Fibroblast of the conjunctiva (primary cell): ENCODE data around the gene CNTNAP2.
A peak's percentile ranks its signal among the peaks of the same experiment; 100 is the strongest.
"Not testable (repeated sequence)": the region's sequence is repeated elsewhere in the genome, so short reads cannot be mapped to it uniquely, and the experiment has no call there.

Source experiments
- DNase-seq: peaks from one replicate; pipeline ENCODE4 v3.0.0-alpha.2; 2010; ENCODE audit warnings: low read depth

Gene CNTNAP2

DNA sequence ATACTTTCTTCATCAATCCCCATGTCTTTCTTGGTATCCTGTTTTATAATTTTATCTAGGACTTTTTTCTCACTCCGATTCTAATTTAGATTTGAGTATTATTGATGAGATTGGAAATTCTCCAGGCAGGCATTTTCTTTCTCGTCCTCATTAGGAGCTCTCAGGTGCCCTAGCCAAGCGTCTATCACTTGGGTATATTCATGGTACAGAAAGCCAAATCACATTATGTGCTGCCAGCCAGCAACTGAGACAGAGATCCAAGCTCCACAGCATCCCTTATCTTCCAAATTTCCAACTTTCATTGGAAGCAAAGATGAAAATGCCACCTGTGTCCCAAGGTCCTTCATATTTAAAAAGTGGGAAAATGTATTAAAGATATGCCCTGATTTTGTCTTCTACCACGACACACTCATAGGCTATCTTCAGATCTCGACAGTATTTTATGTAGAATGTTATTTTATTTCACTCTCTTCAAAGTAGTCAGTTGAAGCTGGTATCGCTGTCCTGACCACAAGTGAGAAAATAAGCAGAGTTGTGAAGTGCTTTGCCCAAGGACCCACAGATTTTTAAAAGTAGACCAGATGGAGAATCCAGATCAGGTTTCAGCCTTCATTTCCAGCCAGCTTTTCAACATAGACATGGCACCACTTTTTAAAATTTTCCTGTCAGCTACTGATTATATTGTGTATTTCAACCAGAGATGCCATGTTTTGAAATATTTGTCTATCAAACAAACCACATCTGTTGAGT, 773.4 kb downstream of the CNTNAP2 start:
- DNase-seq: no peak

DNA sequence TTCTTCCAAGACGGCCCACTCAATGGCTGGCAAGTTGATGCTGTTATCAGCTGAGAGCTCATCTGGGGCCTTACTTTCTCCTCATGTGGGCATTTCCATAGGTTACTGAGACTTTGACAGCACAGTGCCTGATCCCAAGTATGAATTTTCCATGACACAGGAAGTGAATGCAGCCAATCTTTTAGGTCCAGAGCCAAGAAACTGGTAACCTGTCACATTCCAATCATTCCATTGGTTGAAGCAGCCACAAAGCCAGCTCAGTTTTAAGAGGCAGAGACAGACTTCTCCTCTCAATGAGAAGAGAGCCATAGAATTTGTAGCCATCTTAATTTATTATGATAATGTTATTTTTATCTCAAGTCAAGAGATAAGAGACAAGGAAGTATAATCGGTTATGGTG, 775.5 kb downstream of the CNTNAP2 start:
- no peak for DNase-seq

DNA sequence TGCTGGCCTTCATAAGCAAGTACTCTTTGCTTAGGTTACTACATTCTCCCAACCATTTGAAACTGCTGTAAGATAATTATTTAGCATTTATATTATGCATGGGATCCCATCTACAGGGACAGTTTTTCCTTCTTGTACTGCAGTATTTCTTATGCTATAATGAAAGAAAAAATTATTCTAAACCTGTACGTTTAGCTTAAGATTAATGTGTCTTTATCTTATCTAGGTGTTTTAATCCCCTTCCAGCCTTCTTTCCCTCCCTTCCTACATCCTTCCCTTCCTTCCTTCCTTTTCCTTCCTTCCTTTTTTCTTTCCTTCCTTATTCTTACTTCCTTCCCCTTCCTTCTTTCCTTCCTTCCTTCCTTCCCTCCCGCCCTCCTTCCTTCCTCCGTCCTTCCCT, 778.3 kb downstream of the CNTNAP2 start:
- DNase-seq: no peak

DNA sequence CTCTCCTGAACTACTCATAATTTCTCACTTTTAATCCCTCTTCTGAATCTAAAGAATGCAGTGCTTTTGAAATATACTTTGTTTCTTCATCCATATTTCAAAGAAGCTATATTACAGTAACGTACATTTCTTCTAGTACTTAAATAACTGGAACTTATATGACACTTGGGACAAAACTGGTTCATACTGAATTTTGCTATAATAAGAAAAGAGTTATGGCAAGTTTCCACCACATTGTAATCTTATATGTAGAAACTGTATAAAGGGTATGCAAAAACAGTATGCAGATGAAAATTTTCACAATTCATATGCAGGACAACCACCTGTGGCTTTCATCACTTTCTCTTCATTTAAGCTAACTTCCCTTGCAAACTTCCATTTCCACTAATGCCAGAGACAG, 785.7 kb downstream of the CNTNAP2 start:
- no peak for DNase-seq

DNA sequence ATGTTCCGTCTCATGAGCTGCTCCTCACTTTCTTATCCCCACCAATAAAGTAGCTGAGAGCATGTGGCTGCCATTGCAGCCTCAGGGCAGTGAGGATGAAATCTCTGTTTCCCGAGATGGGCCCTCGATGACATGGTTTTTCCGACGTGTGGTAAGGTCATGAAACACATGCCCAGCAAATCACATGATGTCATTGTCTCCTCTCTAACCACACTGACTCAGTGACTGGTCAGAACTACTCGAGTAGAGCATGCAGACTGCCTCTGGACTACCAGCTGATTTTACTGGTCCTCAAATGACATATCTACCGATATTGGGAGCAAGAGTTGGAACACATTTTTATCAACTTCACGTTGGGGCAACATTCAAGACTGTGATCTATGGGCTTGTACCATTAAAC, 786.1 kb downstream of the CNTNAP2 start:
- no peak for DNase-seq

DNA sequence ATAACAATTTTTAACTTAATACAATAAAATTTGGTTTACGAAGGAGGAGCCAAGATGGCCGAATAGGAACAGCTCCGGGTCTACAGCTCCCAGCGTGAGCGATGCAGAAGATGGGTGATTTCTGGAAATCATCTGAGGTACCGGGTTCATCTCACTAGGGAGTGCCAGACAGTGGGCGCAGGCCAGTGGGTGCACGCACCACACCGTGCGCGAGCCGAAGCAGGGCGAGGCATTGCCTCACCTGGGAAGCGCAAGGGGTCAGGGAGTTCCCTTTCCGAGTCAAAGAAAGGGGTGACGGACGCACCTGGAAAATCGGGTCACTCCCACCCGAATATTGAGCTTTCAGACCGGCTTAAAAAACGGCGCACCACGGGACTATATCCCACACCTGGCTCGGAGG, 789.1 kb downstream of the CNTNAP2 start:
- DNase-seq: not testable (repeated sequence)

DNA sequence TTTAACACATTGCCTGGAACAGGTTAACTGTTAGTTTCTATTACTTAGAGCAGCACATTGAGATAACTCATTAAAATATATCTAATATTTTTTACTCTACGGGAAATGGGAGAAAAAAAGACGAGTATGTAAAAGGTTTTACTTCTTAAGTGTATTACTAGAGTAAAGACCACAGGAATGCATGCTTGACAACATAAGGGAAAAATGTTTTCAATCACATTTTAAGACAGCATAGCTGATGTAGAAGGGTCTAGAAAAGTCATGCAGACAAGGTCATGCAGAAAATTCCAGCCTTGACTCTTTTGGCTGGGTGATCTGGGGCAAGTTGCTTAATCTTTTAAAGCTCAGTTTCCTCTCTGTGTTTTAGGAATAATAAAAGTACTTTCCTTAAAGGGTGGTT, 806.2 kb downstream of the CNTNAP2 start:
- DNase-seq: no peak

DNA sequence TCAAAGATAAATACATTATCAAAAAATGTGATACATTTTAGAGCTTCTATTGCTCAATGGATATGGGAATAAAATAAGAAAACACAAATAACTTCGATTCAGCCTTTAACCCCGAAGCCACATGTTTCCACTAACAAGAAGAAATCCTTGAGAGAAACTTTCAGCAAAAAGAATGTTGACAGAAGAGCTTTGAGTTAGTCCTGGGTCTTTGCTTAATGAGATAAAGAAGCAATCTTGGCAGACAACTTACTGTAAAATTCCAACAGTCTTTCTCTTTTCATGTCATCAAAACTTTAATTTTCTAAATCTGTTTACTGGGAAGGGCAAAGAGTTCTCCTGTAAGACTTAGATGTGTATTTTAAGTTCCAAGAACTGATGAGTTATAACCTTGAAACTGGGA, 810.2 kb downstream of the CNTNAP2 start:
- no peak for DNase-seq

DNA sequence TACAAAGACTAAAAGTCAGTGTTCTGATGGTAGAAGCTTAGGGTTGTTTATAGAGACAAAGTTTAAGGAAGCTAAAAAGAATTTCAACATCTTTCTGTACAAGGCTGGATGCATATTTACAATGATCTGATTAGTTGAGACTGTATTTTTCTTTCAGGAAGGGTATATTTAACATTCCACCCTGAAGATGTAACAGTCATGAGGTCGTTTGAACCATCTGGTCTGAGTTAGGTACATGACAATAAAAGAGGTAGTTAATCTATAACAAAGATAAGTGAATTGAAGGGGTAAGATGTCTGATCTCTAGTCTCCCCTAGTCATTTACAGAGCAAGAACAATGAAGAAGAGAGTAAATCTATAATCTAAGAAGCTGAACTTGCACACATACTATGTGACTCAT, 821.2 kb downstream of the CNTNAP2 start:
- DNase-seq: no peak

DNA sequence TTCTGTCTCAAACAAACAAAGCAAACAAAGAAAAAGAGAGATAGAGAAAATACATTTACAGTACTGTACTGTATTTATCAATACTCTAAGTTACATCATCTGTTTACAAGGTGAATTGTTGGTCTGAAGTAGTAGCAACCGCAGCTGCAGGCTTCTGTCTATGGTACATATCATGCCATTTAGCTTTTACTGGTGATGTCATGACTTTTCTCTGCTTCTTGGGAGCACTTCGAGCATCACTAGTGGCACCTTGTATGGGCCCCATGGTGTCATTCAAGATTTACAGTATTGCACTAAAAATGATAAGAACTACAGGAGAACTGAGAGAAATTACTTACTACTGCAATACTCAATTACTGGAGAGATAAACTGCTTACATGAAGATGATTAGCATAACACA, 826.9 kb downstream of the CNTNAP2 start:
- no peak for DNase-seq

DNA sequence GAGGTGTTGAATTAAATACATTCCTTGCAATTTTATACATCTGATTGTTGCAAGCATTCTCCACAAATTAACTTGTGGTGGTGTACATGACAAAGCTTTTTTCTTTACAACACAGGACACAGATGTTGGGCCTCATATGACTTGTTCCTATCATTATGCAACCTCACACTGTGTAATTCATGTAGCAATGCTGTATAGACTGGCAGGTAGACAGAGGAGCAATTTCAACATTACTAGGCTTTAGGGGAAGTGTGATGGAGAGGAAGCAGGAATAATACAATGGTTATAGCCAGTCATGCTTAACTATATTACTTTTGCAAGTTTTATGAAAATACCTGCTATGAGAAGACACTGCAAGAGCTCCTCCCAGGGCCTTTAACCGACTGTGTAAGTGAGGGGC, 832.1 kb downstream of the CNTNAP2 start:
- DNase-seq: no peak

DNA sequence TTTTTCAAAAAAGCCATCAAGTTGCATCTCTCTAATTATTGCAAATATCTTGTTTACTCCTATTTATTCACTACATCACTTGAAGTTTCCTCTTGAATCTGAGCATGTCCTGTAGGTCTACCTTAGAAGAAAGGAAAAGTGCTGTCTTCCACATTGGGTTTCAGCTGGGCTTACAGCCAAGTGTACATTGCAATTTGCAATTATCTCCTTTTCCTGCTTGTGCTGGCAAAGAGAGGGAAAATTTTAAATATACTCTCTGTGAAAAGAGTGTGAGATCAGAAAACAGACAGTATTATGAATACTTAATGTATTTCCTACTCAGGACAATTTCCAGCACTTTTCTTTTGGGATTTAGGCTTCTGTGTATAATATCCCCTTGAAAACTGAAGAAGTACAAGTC, 839.7 kb downstream of the CNTNAP2 start:
- no peak for DNase-seq

DNA sequence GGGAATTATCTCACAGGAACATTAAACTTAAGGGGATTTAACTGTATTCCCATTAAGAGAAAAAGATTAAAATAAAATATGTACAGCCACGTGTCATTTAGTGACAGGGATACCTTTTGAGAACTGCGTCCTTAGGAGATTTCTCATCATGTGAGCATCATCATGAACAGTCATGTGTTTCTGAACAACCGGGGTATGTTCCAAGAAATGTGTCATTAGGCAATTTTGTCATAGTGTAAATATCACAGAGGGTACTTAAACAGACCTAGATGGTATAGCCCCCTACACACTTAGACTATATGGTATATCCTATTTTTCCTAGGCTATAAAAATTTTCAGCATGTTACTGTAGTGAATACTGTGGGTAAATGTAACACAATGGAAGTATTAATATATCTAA, 840.3 kb downstream of the CNTNAP2 start:
- no peak for DNase-seq

DNA sequence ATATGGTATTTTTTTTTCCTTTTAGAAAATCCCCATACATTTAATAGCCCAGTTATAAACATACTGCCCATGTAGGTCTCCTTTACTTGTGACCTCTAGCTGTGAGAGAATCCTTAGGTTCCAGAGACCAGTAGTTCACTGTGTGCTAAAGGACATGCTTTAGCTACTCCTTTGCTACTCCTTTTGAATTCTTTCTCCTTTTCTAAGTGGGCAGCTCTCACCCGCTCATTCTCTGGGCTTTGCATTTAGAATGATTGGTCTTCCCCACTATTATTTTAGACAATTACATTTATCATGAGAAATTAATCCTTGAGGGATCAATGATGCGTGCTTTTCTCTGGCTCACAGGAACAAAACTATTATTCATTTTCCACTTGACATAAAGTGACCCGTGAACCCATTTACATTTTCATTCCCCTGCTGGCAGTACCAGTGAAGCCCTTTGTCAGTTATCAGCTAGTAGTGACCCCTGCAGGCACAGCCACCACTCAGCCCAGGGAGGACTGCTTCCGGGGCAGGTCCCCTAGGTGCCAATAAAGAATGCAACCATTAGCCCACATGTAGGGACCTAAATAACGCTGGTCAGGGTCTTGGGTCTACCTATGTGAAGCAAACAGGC, 844.3 kb downstream of the CNTNAP2 start:
- no peak for DNase-seq

DNA sequence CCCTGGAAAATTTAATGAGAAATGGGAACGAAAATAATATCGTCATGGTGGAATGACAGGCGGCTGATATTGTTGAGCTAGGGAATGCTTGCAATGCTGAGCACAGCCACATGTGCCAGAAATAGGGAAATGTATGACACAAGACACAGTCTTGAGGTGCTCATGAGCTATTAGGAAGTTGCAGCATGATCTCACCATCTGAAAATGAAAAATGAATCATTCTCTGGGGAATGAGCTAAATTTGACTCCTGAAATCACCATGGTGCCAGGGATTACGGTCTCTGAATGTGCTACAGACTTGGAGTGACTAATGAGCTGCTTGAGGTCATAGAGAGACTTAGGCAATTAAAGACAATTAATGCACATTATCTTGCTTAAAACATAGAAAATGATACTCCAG, 845.0 kb downstream of the CNTNAP2 start:
- peak; percentile 62 for DNase-seq

DNA sequence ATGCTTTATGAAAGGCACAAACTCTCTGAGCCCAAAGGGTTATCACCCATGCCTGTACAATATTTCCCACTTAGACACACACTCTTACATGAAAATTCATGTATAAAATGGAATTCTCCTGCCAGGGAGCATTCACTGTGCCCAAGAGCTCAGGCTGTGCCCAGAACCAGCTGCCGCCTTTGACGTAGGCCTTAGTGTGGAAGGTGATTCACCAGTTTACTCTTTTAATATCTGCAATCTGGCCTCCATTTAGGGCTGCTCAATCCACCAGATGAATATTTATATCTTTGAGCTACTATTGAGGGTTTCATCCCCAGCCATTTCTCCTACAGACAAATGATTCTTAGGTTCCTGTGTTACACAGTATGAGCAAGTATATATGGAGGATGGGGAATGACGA, 849.7 kb downstream of the CNTNAP2 start:
- DNase-seq: no peak

DNA sequence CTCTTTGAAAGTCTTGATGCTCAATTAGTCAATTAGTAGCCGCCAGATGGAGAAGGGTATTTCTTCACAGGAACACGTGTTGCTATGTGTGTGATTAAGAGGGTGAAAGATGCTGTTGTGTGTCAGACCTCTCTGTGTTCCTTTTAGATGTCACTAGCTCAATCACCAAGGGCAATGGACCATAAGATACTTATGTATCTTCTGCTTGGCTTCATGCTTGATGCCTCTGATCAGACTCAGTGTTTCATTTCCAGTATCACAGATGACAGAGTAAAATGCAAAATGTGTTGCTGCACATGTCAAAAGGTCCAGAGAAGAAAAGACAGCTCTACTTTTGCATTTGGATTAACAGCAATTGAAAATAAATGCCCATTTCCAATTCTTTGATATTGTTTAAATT, 865.9 kb downstream of the CNTNAP2 start:
- no peak for DNase-seq

DNA sequence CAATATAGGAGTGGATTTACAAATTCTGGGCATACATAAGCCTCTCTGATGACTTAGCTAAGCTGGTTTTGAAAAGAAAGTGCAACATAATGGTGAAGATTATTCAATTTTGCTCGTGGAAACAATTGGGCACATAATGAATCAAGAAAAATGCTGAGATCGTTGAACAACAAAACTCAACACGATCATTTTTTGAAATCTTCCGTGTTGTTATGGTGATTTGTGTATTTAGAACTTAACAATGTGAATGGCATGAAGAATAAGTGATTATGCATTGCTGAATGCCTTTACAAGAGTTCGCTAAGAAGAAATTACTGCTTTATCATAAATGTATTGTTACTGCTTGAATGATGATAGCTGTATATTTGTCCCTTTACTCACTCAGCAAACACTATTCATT, 875.0 kb downstream of the CNTNAP2 start:
- DNase-seq: no peak

DNA sequence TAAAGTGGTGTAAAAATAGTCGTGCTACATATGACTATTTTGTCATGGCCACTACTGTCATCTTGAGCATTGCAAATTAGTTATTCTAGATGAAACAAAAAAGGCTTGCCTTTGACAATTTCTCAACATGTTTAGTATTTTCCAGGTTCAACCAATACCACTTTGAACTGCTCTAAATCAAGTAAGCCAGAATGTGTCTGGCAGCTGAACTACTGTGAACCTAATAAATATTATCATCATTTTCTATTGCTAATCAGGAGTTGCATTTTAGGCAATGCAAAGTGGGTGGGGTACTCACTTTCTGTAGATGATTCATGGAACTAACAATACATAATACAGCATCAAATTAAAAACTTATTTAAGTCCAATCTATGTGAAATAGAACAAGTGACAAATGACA, 877.2 kb downstream of the CNTNAP2 start:
- DNase-seq: no peak

DNA sequence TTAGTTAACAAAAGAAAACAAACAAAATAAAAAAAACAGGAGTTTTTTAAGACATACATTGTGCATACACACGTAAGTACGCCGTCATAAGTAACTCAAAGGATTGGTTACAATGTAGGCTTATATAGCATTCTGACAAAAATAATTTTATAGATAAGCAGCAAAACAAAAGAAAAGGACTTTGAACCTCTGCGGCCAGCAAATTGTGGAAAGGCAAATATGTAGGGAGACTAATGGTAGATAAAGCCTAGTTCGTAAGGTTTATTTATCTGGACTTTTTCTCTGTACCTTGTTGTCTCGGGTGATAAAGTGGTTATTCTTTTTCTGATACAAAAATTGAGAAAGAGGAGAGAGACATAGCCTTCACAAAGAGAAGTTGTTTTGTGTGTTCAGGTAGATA, 891.9 kb downstream of the CNTNAP2 start:
- no peak for DNase-seq

DNA sequence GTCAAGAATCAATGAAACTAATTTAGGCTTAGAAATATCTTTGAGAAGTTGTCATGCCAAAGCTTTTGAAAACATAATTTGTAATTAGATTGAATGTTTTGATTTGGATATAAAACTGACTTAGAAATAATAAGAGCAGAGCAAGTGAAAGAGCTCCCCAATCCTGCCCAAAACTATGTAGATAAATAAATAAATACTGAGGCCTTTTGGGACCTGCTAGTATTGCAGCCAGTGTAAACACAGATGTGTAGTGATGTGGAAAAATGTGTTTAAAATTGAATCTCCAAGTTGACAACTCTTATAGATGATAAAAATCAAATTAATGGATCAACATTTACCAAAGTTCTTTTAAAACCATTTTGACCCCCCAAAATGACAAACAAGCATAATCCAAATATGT, 896.1 kb downstream of the CNTNAP2 start:
- DNase-seq: no peak

DNA sequence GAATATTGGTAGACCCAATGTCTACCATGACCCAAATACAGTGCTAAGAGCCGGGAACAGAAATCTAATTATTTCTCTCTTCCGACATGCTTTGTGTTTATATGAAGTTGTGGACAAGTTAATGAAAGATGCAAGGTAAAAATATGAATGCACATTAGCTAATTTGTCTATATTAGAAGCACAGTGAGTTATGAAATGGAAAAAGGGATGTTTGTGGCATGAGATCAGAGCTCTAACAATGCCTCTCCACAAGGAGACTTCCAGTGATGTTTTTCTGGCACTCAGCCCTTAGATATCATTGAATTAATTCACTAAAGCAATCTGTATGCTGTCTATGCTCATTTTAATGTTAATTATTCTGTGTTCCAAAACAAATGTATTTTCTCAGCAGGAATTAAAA, 897.2 kb downstream of the CNTNAP2 start:
- DNase-seq: no peak

DNA sequence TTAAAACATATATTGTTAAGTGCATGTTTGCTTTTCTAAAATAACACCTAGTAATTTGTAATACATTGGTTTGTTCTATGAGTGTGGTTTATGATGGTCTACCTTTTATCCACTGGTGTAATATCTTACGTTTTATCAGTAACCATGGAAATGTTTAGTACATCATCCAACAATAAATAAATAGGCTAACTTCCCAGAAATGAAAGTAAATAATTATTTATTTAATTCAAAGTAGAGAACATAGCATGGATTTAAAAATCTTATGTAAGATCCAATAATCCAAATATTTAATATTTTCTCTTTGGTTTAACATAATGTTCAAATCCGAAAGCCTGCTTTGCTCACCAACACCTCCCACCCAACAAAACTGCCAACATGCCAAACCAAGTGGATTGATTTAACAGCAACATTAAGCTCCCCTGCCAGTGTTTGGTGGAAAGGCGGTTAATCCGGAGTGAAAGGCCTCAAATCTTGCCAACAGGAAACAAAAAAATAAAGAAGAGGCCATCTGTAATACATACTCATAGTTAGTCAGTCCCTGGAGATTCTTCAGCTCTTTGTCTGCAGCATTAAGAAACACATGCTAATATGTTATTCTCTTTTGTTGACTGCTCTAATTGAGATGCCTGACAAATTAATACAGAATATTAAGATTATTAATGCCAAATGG, 897.8 kb downstream of the CNTNAP2 start:
- no peak for DNase-seq

DNA sequence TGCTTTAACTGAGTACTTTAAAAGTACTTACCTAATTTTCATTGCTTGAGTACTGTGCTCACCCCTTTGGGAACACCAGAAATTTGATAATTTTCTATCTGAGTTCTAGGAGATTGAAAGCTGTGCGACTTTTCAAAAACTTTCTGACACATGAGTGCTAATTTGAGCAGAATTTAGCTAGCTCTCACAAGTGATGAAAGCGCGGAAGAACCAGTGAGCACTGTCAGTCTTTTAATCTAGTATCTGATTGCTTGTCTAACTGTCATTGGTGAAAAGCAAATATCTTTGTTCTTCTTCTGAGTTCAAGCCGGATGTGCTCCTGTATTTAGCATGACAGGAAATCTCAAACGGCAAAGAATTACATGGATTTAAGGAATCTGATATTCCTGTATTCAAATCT, 899.4 kb downstream of the CNTNAP2 start:
- DNase-seq: no peak
